ENCODE data around the gene ZMYM2. TPM values are rescaled to one million over a fixed set of nuclear protein-coding genes. Genes with fewer than 3 reads are reported as not detected.
A peak's percentile ranks its signal among the peaks of the same experiment; 100 is the strongest.

The ZMYM2 gene
- total and polyA plus RNA-seq, 2 of the 13 experiments (the other 11 are each of a cell fraction or from before 2014, with no cell fraction given): 22.4 to 40.8 TPM

DNA sequence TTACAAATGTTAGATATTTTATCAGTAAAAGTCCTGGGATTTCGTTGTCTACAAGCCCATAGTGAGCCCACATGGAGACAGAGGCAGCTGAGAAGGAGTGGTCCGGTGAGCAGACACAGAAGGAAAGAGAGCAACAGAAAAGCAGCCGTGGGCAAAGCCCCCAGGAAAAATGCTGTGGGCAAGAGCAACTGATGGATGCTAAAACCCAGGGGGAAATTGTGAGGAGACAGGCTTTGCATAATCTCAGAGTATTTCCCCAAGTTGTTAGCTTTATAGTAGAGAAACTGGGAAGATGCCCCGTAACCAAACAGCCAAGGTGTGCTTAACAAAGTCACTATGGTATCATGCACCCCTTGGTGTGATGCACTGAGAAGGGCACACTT lies 167.2 kb downstream of the ZMYM2 start (continued):
- TF ChIP-seq RFX1 (IDR thresholded peaks at IDR 0.05) (no peak), SRF (IDR thresholded peaks at IDR 0.05; ENCODE audit: low read depth, low read length) (no peak), ZNF773 (CRISPR knock-in tag; IDR thresholded peaks at IDR 0.05; ENCODE audit: borderline replicate concordance) (no peak), NONO (IDR thresholded peaks at IDR 0.05) (no peak), NONO (CRISPR knock-in tag; conservative IDR thresholded peaks at IDR 0.05) (no peak), ZNF432 (CRISPR knock-in tag; IDR thresholded peaks at IDR 0.05; ENCODE audit: borderline replicate concordance) (no peak), ZNF232 (CRISPR knock-in tag; IDR thresholded peaks at IDR 0.05; ENCODE audit: borderline replicate concordance) (no peak), FIP1L1 (IDR thresholded peaks at IDR 0.05; ENCODE audit: borderline replicate concordance, insufficient read depth, low read depth, low read length) (no peak)
- TF ChIP-seq, protein P1, sequence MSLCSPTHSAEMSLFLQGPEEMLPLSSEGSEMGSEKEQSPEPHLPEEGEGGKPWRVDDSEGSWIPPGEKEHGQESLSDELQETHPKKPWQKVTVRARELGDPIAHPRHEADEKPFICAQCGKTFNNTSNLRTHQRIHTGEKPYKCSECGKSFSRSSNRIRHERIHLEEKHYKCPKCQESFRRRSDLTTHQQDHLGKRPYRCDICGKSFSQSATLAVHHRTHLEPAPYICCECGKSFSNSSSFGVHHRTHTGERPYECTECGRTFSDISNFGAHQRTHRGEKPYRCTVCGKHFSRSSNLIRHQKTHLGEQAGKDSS (CRISPR knock-in tag; IDR thresholded peaks at IDR 0.05; ENCODE audit: borderline replicate concordance, low read depth): no peak

- Histone ChIP-seq H3K27me3 (ENCODE audit: control insufficient read depth in 1 of 2, insufficient read depth in 2 of 2, low read length in 2 of 2) (no peaks in the 10 kb centered on the region), H2AFZ (ENCODE audit: low read length) (no peak overlapping the region), H4K20me1 (ENCODE audit: insufficient read depth, low read length) (no peaks in the 10 kb centered on the region), H3K9ac (ENCODE audit: insufficient read depth, low read depth, low read length) (no peak overlapping the region), H3K9me3 (ENCODE audit: low read length) (no peaks in the 10 kb centered on the region), H3K4me1 (ENCODE audit: insufficient read depth, low read length) (peaks cover 39% of the 10 kb centered on the region), H3K4me2 (ENCODE audit: low read depth, low read length) (peak overlapping the region; percentile 88), H3K4me3 (replicated peaks in 1 of 3; ENCODE audit: insufficient read depth in 1 of 3, low read depth in 2 of 3, low read length in 3 of 3) (peak overlapping the region in 1 of 3 experiments; percentile 79; a peak in 2 of 6 replicates), H3K36me3 (replicated peaks in 1 of 2; ENCODE audit: control insufficient read depth in 1 of 2, insufficient read depth in 2 of 2, low read length in 2 of 2) (no peaks in the 10 kb centered on the region), H3K79me2 (ENCODE audit: insufficient read depth, low read length) (no peaks in the 10 kb centered on the region), H3K27ac (ENCODE audit: extremely low read length, insufficient read depth, low read length) (no peak overlapping the region)
- ATAC-seq (no peak), DNase-seq (ENCODE audit: low spot score) (no peak), FAIRE-seq (no peak)
- POLR2A ChIA-PET: interaction anchor here (0.7 kb wide), 1 partner anchor 55 kb away, joined by 3 read pairs; no protein-coding TSS in a partner anchor
- intact Hi-C loops (cut with micrococcal nuclease; ENCODE audit: unreplicated experiment): no loop called here
- WGBS (ENCODE audit: low lambda C conversion rate): 40% methylated on average over 16 of the region's 16 CpGs
- in situ Hi-C loops (cut with HindIII; ENCODE audit: extremely low pct_ligation_motif_present, low pct_unique_long_range_greater_than_20kb): no loop called here
- CTCF ChIA-PET (ENCODE audit: low intra/inter-chr PET ratio, low total read pairs): no interaction called here
- TSS peak; percentile 79 for BruUV-seq (replicated peaks)
- TF ChIP-seq TFDP2 (CRISPR knock-in tag; IDR thresholded peaks at IDR 0.05) (no peak), HCFC1 (IDR thresholded peaks at IDR 0.05; ENCODE audit: low read depth, low read length) (no peak), U2AF1 (optimal IDR thresholded peaks at IDR 0.05; ENCODE audit: low read depth, low read length) (peak; percentile 13), TEAD2 (CRISPR knock-in tag; IDR thresholded peaks at IDR 0.05) (no peak), BRCA1 (CRISPR knock-in tag; IDR thresholded peaks at IDR 0.05) (no peak), FOXM1 (CRISPR knock-in tag; IDR thresholded peaks at IDR 0.05) (no peak), ZSCAN12 (CRISPR knock-in tag; IDR thresholded peaks at IDR 0.05) (no peak), E2F5 (CRISPR knock-in tag; conservative IDR thresholded peaks at IDR 0.05) (no peak)
Measured at GRCh38 chr13:20126541-20127261, 168.2 kb downstream of the ZMYM2 start.
